NK-92 (cell line): ENCODE data around the gene PAAF1.

Experiments
- DNase-seq: peaks from one replicate; lab custom pipeline; 2025; ENCODE audit not compliant: unreplicated experiment; lab: John Stamatoyannopoulos, UW

The PAAF1 gene

GRCh38 chr11:73944085-73944484, 67.3 kb downstream of the PAAF1 start:
- DNase-seq = no peak

GRCh38 chr11:73944901-73945300, 68.1 kb downstream of the PAAF1 start:
- DNase-seq = no peak

GRCh38 chr11:73945396-73945795, 68.6 kb downstream of the PAAF1 start:
- no peak for DNase-seq

- no peak for DNase-seq
Observed at GRCh38 chr11:73946798-73947458, 70.1 kb downstream of the PAAF1 start.

- no peak for DNase-seq
Observed at GRCh38 chr11:73949246-73949645, 72.4 kb downstream of the PAAF1 start.

- DNase-seq = no peak
Observed at GRCh38 chr11:73949912-73950311, 73.1 kb downstream of the PAAF1 start.

GRCh38 chr11:73950869-73951710, 74.3 kb downstream of the PAAF1 start, which contains the start of gene DNAJB13:
Gene DNAJB13, plus strand, starts transcription at chr11:73951026. Its CDS starts 44 bp downstream, at chr11:73951070.
- DNase-seq = no peak

- DNase-seq = no peak
Observed at GRCh38 chr11:73951797-73952196, 75.0 kb downstream of the PAAF1 start.

- DNase-seq = no peak
Observed at GRCh38 chr11:73956876-73957653, 80.3 kb downstream of the PAAF1 start.

GRCh38 chr11:73957654-73958361, 81.0 kb downstream of the PAAF1 start:
- no peak for DNase-seq

GRCh38 chr11:73958521-73959141, 81.8 kb downstream of the PAAF1 start:
- DNase-seq = no peak

GRCh38 chr11:73961321-73961720, 84.5 kb downstream of the PAAF1 start:
- no peak for DNase-seq

GRCh38 chr11:73962101-73962705, 85.4 kb downstream of the PAAF1 start:
- no peak for DNase-seq

- no peak for DNase-seq
Observed at GRCh38 chr11:73963861-73964260, 87.1 kb downstream of the PAAF1 start.

- no peak for DNase-seq
Observed at GRCh38 chr11:73965076-73965763, 88.4 kb downstream of the PAAF1 start.

- DNase-seq = no peak
Observed at GRCh38 chr11:73965764-73966121, 88.9 kb downstream of the PAAF1 start.

- DNase-seq = no peak
Observed at GRCh38 chr11:73968356-73968966, 91.7 kb downstream of the PAAF1 start.

- no peak for DNase-seq
Observed at GRCh38 chr11:73969091-73969490, 92.3 kb downstream of the PAAF1 start.
